HG03565 (cell line): ENCODE data around the gene ESRP2.

ENCODE experiments used
- ATAC-seq: cut with Tn5 transposase; IDR thresholded peaks from one replicate; pipeline ENCODE4 v1.9.1; 2021; ENCODE audit warnings: mild to moderate bottlenecking, moderate library complexity; ENCODE audit not compliant: unreplicated experiment

ESRP2 gene

GRCh38 chr16:68242926-68243858 is 7.3 kb upstream of the ESRP2 start:
- no peak for ATAC-seq

- ATAC-seq, result no peak
These were observed 6.2 kb upstream of the ESRP2 start for GRCh38 chr16:68242085-68242484.

GRCh38 chr16:68238029-68238345 is 2.1 kb upstream of the ESRP2 start:
- no peak for ATAC-seq

GRCh38 chr16:68237243-68238028 is 1.5 kb upstream of the ESRP2 start:
- ATAC-seq, result peak; percentile 71

- no peak for ATAC-seq
These were observed 907 bp upstream of the ESRP2 start for GRCh38 chr16:68236826-68237242.

GRCh38 chr16:68236137-68236825 is 354 bp upstream of the ESRP2 start:
- no peak for ATAC-seq

GRCh38 chr16:68235108-68235886 is 630 bp downstream of the ESRP2 start:
- ATAC-seq, result no peak

- ATAC-seq, result no peak
These were observed 1.5 kb downstream of the ESRP2 start for GRCh38 chr16:68234188-68235107.

- no peak for ATAC-seq
These were observed 2.1 kb downstream of the ESRP2 start for GRCh38 chr16:68233835-68234187.

GRCh38 chr16:68233085-68233834 is 2.7 kb downstream of the ESRP2 start:
- ATAC-seq, result no peak

- ATAC-seq, result no peak
These were observed 3.6 kb downstream of the ESRP2 start for GRCh38 chr16:68232335-68232734.

GRCh38 chr16:68231384-68232136 is 4.4 kb downstream of the ESRP2 start:
- ATAC-seq, result no peak

GRCh38 chr16:68230956-68231355 is 5.0 kb downstream of the ESRP2 start:
- ATAC-seq, result no peak

GRCh38 chr16:68230176-68230571 is 5.8 kb downstream of the ESRP2 start:
- ATAC-seq, result no peak

GRCh38 chr16:68229431-68230175 is 6.3 kb downstream of the ESRP2 start:
- ATAC-seq, result no peak

- ATAC-seq, result no peak
These were observed 7.3 kb downstream of the ESRP2 start for GRCh38 chr16:68228652-68229051.

GRCh38 chr16:68227850-68228553 is 7.9 kb downstream of the ESRP2 start:
- no peak for ATAC-seq
